WI38 (cell line): ENCODE measurements around the gene PIM2.

Experiments
- H3K4me3 ChIP-seq: 2 replicates; pipeline ENCODE4 v1.5.1; 2011; ENCODE audit warnings: low read depth, mild to moderate bottlenecking, control low read depth, low read length
- CTCF ChIP-seq: IDR thresholded peaks from 2 replicates; pipeline ENCODE4 v1.5.1; 2012; ENCODE audit warnings: low read depth, mild to moderate bottlenecking, control low read depth, low read length

PIM2 gene

GRCh38 chrX:48918643-48919340 is at the start of gene PIM2:
Gene PIM2, minus strand, starts transcription at chrX:48919024. Its CDS starts 190 bp downstream, at chrX:48918834.
- TF ChIP-seq CTCF = no peak

GRCh38 chrX:48968377-48968776 is 49.6 kb upstream of the PIM2 start:
- H3K4me3 ChIP-seq = no peak overlapping the region
- TF ChIP-seq CTCF = no peak

More at GRCh38 chrX:48918643-48919340, at the start of gene PIM2:
- H3K4me3 ChIP-seq = peak within 1 kb of the TSS; percentile 63

- no peak for TF ChIP-seq CTCF
- no peak overlapping the region for H3K4me3 ChIP-seq
These were observed 48.2 kb upstream of the PIM2 start for GRCh38 chrX:48966796-48967579.

- no peak for TF ChIP-seq CTCF
- no peak overlapping the region for H3K4me3 ChIP-seq
These were observed 47.1 kb upstream of the PIM2 start for GRCh38 chrX:48965959-48966358.

- TF ChIP-seq CTCF = no peak
- H3K4me3 ChIP-seq = no peak overlapping the region
These were observed 42.8 kb upstream of the PIM2 start for GRCh38 chrX:48961585-48962091.

GRCh38 chrX:48960291-48960690 is 41.5 kb upstream of the PIM2 start:
- H3K4me3 ChIP-seq = no peak overlapping the region
- no peak for TF ChIP-seq CTCF

- no peak for TF ChIP-seq CTCF
- H3K4me3 ChIP-seq = peak overlapping the region; percentile 63
These were observed 39.8 kb upstream of the PIM2 start for GRCh38 chrX:48958635-48959094.
